Middle frontal gyrus (tissue), 1 donor: ENCODE results near the gene ACTMAP.
A peak's percentile ranks its signal among the peaks of the same experiment; 100 is the strongest.

Source experiments
- DNase-seq: peaks from one replicate; pipeline ENCODE4 v3.0.0-alpha.2; 2015; ENCODE audit warnings: low spot score; ENCODE audit errors: extremely low spot score

Gene ACTMAP

GRCh38 chr19:40721140-40721486, 29.2 kb downstream of the ACTMAP start:
- DNase-seq, result no peak

DNA sequence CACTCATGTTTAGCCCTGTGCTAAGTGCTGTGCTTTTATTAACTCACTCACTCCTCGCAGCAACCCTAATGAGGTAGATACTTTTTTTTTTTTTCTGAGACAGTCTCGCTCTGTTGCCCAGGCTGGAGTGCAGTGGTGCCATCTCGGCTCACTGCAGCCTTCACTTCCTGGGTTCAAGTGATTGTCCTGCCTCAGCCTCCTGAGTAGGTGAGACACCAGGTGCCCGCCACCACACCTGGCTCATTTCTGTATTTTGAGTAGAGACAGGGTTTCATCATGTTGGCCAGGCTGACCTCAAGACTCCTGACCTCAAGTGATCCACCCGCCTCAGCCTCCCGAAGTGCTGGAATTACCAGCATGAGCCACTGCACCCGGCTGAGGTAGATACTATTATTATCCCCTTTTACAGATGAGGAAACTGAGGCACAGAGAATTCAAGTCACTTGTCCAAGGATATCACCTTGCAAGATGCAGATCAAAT, 30.8 kb downstream of the ACTMAP start:
- no peak for DNase-seq

- no peak for DNase-seq
Observed at GRCh38 chr19:40718774-40719391, 31.4 kb downstream of the ACTMAP start.

GRCh38 chr19:40717880-40718773, 32.1 kb downstream of the ACTMAP start:
- no peak for DNase-seq

GRCh38 chr19:40717325-40717879, 32.9 kb downstream of the ACTMAP start:
- DNase-seq, result no peak

DNA sequence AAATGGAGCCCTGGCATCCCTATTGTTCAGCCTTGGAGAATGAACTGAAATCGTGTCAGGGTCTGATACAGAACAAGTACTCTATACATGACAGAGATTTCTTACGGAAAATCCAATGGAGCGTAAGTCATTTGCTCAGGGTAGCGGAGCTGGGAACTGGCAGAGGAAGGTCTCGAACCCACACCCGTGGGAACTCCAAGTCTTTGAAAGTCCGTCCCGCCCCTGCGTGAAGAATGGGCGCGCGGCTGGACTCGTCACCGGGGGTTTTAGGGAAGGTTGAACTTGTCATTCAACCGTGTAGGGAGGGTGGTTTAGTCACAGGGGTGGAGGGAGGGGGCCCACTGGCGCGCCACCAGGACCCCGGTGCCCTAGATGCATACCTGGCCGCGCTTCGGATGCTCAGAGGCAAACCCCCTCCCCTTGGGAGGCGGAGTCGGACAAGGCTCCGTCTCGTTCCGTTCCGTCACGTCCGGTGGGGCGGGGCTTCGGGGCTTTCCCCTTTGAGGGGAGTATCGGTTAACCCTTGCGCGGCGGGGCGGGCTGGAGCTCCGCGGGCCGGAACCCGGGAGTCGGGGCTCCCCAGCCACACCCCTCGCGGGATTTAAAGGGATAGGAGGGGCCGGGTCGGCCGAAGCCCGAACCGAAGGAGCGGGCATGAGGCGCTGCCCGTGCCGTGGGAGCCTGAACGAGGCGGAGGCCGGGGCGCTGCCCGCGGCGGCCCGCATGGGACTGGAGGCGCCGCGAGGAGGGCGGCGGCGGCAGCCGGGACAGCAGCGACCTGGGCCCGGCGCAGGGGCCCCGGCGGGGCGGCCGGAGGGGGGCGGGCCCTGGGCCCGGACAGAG, 33.6 kb downstream of the ACTMAP start, which contains the start of the genes COQ8B and ITPKC:
COQ8B (minus strand) TSS at position 405 of the 843 bp plus-strand sequence. CDS start 2,254 bp downstream, outside the sequence.
ITPKC (plus strand) TSS at position 631 of the 843 bp plus-strand sequence; CDS start at position 655, 24 bp downstream.
- DNase-seq, result peak; percentile 98

DNA sequence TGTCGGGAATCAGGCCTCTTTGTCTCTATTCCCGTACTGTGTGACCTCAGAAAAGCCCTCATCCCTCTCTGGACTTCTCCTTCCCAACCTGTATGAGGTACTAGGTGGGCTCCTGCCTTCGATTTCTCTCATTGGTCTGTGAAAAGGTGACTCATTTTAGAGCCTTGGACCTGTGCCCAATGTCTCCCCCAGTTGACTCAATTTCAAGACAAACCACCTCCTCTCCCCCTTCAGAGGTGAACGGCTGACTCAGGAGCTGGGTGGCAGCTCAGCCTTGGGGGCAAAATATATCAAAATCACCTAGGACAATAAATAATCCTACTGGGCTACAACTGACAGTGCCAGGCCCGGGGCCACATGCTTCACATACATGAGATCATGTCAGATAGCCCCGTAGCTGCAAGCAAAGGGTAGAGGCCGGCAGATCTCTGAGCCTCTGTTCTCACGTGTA, 34.2 kb downstream of the ACTMAP start:
- peak; percentile 6 for DNase-seq

- peak; percentile 96 for DNase-seq
Observed at GRCh38 chr19:40714441-40715299, 35.6 kb downstream of the ACTMAP start.

DNA sequence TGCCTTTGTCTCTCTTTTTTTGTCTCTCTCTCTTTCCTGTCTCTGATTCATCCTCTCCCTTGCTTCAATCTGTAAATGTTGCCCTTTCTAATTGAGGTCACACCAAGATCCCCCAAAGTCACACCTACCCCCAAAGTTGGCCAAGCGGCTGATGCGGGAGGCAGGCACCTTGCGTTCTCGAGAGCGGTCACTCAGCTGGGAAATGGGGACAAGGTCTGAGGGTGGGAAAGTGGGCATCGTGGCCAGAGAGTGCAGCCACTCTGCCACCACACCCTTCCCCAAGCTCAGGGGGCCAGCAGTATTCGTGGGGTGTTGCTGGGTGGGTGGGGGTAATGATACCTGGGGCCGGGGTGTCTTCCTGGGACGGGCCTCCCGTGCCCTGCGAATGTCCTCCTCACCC, 36.3 kb downstream of the ACTMAP start:
- DNase-seq, result no peak

- no peak for DNase-seq
Observed at GRCh38 chr19:40709817-40710216, 40.5 kb downstream of the ACTMAP start.

- DNase-seq, result no peak
Observed at GRCh38 chr19:40707615-40708014, 42.7 kb downstream of the ACTMAP start.

DNA sequence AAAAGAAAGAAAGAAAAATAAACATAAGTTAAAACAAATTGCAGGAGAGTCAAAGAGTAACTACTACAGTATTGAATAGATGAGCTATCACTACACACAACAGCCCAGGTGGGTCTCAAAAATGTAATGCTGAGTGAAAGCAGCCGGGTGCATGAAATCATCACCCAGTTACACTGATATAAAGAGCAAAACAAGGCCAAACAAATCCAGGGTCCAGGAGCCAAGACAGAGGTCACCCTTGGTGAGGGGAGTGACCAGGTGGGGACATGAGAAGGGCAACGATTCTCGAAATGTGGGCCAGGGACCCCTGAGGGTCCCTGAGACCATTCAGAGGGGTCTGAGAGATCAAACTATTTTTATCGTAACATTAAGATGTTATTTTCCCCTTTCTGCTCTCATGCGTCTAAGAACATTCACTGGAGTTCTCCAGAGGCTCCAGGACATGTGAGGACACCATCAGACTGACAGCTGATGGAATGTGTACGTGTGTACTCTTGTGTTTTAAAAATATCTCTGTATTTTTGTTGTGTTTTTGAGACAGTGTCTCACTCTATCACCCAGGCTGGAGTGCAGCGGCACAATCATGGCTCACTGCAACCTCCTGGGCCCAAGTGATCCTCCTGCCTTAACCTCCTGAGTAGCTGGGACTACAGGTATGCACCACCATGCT, 44.2 kb downstream of the ACTMAP start:
- DNase-seq, result no peak

DNA sequence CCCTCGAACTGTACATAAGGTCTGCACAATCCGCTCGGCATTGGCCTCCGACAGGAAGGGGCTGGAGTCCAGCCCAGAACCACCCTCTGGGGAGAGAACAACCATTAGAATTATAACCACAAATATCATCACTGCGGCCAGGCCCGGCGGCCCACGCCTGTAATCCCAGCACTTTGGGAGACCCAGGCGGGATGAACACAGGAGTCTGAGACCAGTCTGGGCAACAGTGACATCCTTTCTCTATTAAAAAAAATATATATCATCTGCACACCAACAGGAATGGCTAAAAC, 45.0 kb downstream of the ACTMAP start:
- no peak for DNase-seq

DNA sequence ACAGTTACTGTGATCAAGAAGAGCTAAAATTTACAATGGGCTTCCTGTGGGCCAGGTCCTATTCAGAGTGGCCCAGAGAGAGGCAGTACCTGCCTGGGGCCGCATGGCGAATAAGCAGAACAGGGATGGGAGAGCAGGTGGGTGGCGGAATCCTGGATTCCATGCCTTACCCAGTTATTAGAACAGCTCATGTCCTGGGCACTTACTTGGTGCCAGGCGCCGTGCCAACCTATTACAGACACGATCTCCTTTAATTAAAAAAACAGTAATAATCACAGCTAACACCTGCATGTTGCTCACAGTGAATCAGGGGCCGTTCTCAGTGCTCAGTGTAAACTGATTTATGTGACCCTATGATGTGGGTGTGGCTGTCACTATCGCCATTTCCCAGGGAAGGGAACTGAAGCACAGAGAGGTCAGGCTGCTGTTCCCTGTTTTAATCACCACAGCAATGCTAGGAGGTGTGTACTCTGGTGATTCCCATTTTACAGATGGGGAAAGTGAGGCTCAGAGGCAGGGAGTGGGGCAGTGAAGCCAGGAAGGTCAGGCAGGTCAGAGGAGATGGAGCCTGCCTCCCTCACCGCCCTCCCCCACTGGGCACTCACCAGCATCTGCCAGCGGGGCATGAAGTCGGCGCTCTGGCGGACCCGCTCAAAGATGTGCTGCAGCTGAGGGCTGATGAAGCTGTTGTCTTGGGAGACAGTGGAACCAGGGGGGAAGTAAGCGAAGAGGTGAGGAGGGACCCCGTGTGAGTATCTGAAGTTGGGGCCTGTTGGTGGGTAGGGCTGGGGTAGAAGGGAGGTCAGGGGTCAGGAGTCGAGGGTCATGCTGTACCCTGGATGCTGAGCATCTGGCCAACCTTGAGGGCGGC, 45.6 kb downstream of the ACTMAP start:
- DNase-seq, result no peak

GRCh38 chr19:40703029-40703755, 47.1 kb downstream of the ACTMAP start:
- DNase-seq, result no peak

GRCh38 chr19:40702337-40703012, 47.8 kb downstream of the ACTMAP start:
- DNase-seq, result no peak

- no peak for DNase-seq
Observed at GRCh38 chr19:40701758-40702157, 48.5 kb downstream of the ACTMAP start.

GRCh38 chr19:40700083-40700482, 50.2 kb downstream of the ACTMAP start:
- no peak for DNase-seq
